Activated naive CD4-positive, alpha-beta T cell treated with anti-CD3 and anti-CD28 coated beads, Interleukin-2, amount 50 U/mL, for 72 hours (primary cell): Measurements from ENCODE around the gene OTOF. TPM values are rescaled to one million over a fixed set of nuclear protein-coding genes. Genes with fewer than 3 reads are reported as not detected.
"Not testable (repeated sequence)": the region's sequence is repeated elsewhere in the genome, so short reads cannot be mapped to it uniquely, and the experiment has no call there.

ENCODE experiments used
- ATAC-seq, 2 donors: fragments of 150-1000 bp; cut with Tn5 transposase; 2 replicates each; pipeline ENCODE4 v1.10.0; 2021; ENCODE audit warnings: mild to moderate bottlenecking in 2 of 2, moderate library complexity in 2 of 2
- DNase-seq, 2 donors: peaks; one replicate each; pipeline ENCODE4 v3.0.0; 2021 to 2022; ENCODE audit warnings: low spot score in 2 of 2
- H3K27ac Mint-ChIP-seq, 2 donors: one replicate each; pipeline ENCODE4 v1.8.0; 2022; ENCODE audit warnings: mild to moderate bottlenecking in 2 of 2, mixed read lengths in 2 of 2
- H3K36me3 Mint-ChIP-seq, 2 donors: one replicate each; pipeline ENCODE4 v1.8.0; 2022; ENCODE audit warnings: mixed read lengths in 2 of 2
- H3K9me3 Mint-ChIP-seq, 2 donors: one replicate each; pipeline ENCODE4 v1.8.0; 2022; ENCODE audit warnings: mixed read lengths in 2 of 2
- total RNA-seq, 2 donors: library from RNA; stranded (reverse); gene quantifications; one replicate each; pipeline ENCODE4 v1.2.3, GENCODE V29; 2022

OTOF gene
- total RNA-seq, 2 donors from 2014 or later = 0.16 to 2.7 TPM

DNA sequence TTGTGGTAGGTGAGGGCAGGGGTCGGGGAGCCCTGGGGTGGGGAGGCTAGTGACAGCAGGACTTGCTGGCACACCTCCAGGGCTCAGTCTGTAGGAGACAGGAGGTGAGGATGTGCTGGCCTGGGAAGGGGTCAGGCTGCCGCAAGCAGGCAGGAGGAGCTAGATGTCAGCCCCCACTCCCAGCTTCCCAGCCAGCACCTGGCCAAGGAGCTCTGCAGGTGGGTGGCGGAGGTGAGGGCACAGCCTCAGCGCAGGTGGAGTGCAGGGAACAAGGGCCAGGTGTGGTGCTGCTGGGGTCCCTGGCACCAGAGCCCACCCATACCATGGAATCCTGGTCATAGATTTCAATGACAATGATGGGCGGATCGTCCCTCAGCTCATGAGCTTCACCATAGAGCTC is 2.9 kb downstream of the OTOF start:
- DNase-seq (no peak), ATAC-seq (no peak)
- peaks cover 0 to 6% of the 10 kb centered on the region in 2 donors for H3K9me3 Mint-ChIP-seq
- no peak overlapping the region for H3K27ac Mint-ChIP-seq
- H3K36me3 Mint-ChIP-seq = no peaks in the 10 kb centered on the region

DNA sequence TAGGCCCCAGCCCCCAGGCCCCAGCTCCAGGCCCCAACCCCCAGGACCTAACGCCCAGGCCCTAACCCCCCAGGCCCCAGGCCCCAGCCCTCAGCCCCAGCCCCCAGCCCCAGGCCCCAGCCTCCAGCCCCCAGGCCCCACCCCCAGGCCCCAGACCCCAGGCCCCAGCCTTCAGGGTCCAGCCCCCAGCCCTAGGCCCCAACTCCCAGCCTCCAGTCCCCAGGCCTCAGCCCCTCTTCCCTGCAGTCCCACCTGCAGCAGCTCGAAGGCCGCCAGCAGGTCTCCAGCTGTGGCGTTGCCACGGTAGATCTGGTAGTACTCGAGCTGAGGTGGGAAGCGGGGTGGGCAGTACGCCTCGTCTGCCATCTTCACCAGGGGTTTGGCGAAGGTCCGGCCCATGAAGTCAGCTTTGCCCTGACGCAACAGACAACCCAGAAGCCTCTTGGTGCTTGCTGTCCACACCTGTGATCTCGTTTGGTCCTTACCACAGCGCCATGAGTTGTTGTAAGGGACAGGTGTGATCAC is 3.6 kb downstream of the OTOF start:
- H3K36me3 Mint-ChIP-seq = no peaks in the 10 kb centered on the region
- peaks cover 0 to 6% of the 10 kb centered on the region in 2 donors for H3K9me3 Mint-ChIP-seq
- H3K27ac Mint-ChIP-seq = no peak overlapping the region
- ATAC-seq (no peak), DNase-seq (no peak)

DNA sequence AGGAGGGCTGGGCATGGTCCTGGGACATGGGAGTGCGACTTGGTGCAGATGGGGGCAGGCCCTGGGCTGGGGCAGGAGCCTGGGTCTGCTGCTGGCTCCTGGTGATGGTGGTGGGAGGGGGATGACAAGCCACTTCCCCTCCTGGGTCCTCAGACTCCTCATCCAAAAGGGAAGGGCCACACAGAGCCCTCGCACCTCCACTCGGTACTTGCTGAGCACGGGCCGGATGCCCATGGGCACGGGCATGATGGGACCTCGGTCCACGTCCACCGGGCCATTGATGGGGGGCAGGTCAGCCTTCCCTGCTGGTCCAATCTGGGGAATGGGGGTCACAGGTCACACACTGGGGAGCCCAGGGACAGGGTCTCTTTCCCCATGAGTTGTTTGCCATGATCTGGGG is 4.1 kb downstream of the OTOF start:
- H3K36me3 Mint-ChIP-seq = no peaks in the 10 kb centered on the region
- ATAC-seq (no peak), DNase-seq (no peak)
- H3K9me3 Mint-ChIP-seq = peaks cover 0 to 6% of the 10 kb centered on the region in 2 donors
- no peak overlapping the region for H3K27ac Mint-ChIP-seq

GRCh38 chr2:26472821-26473655 is 4.9 kb downstream of the OTOF start:
- no peaks in the 10 kb centered on the region for H3K36me3 Mint-ChIP-seq
- no peak for ATAC-seq
- peaks cover 0 to 6% of the 10 kb centered on the region in 2 donors for H3K9me3 Mint-ChIP-seq
- no peak overlapping the region for H3K27ac Mint-ChIP-seq
- DNase-seq = no peak

DNA sequence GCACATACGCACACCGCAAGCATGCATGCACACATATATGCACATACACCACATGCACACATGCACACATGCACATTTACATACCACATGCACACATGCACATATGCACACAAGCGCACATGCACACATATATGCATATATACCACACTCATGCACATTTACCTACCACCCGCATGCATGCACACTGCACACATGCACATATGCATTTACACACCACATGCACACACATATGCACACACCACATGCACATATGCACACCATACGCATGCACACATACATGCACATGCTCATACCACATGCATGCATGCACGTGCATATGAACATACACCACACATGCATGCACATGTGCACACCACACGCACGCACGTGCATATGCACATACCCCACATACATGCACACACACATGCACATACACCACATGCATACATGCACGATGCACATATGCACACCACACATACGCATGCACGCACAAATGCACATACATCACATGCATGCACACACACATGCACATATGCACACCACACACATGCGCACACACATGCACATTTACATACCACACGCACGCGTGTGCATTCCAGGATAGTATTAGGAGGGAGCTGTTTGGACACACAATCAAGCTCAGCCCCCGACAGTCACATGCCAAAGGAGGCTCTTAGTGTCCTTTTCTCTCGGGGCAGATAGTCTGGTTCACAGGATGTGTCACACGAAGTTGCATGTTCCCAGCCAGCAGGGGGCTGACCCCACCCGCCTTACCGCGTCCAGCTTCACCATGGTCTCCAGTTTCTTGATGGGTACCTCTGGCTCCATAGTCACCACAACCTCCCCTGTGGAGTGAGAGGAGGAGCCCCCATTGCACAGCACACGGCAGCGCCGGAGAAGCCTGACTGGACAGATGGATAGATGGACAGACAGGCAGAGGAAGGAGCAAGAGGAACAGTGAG is 5.9 kb downstream of the OTOF start:
- no peak for ATAC-seq
- peaks cover 0 to 6% of the 10 kb centered on the region in 2 donors for H3K9me3 Mint-ChIP-seq
- H3K27ac Mint-ChIP-seq = no peak overlapping the region
- H3K36me3 Mint-ChIP-seq = no peaks in the 10 kb centered on the region
- no peak for DNase-seq

GRCh38 chr2:26471289-26471688 is 6.6 kb downstream of the OTOF start:
- H3K9me3 Mint-ChIP-seq = peaks cover 0 to 6% of the 10 kb centered on the region in 2 donors
- H3K36me3 Mint-ChIP-seq = no peaks in the 10 kb centered on the region
- ATAC-seq (no peak), DNase-seq (no peak)
- H3K27ac Mint-ChIP-seq = no peak overlapping the region

DNA sequence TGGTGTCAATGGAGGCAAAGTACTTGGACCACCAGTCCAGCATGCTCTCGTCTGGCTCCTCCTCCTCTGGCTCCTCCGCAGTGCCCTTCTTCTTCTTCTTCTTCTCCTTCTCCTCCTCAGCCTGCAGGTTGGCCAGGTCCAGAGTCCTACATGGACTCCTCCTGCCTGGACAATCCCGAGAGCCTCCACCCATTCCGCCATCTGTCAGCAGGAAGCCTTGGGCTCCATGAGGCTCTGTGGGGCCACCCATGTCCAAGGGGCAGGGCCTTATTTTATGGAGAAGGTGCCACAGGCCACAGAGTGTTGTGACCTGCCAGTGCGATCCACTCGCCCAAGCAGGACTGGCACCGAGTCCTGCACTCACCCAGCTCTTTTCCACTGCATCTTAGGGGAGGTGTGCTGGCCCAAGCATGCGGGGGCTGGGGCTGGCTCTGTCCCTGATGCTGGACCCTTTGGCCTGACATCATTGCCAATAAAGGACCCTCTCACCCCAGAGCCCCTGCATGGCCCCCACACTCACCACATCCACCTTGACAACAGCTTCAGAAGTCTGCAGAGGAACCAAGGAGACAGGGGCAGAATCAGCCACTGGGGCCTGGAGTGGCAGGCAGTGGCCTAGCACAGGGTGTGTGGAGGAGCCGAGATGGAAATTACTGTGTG is 7.2 kb downstream of the OTOF start:
- ATAC-seq = no peak
- DNase-seq = no peak
- peak overlapping the region in 1 of 2 donors; percentile 17 for H3K27ac Mint-ChIP-seq
- no peaks in the 10 kb centered on the region for H3K36me3 Mint-ChIP-seq
- peaks cover 0 to 6% of the 10 kb centered on the region in 2 donors for H3K9me3 Mint-ChIP-seq

- H3K27ac Mint-ChIP-seq = no peak overlapping the region
- no peak for ATAC-seq
- H3K36me3 Mint-ChIP-seq = no peaks in the 10 kb centered on the region
- no peak for DNase-seq
- H3K9me3 Mint-ChIP-seq = peaks cover 0 to 6% of the 10 kb centered on the region in 2 donors
These were observed 8.0 kb downstream of the OTOF start for GRCh38 chr2:26469955-26470354.

GRCh38 chr2:26469092-26469710 is 8.7 kb downstream of the OTOF start:
- Mint-ChIP-seq H3K36me3 (no peaks in the 10 kb centered on the region), H3K9me3 (peaks cover 0 to 6% of the 10 kb centered on the region in 2 donors), H3K27ac (no peak overlapping the region)
- DNase-seq = peak; percentile 66 to 79
- ATAC-seq = peak; percentile 59 to 64

DNA sequence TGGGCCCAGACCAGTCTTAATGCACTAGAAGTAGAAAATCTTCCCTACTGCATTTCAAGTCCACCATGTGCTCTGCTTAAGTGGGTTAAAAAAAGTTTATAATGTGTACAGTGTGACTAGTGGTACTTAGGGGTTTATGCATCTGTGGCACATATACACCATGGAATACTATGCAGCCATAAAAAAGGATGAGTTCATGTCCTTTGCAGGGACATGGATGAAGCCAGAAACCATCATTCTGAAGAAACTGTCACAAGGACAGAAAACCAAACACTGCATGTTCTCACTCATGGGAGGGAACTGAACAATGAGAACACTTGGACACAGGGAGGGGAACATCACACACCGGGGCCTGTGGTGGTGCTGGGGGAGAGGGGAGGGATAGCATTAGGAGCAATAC is 9.4 kb downstream of the OTOF start:
- H3K9me3 Mint-ChIP-seq, H3K36me3 Mint-ChIP-seq, ATAC-seq, DNase-seq: not testable (repeated sequence)
- peak overlapping the region in 1 of 2 donors; percentile 24 for H3K27ac Mint-ChIP-seq

DNA sequence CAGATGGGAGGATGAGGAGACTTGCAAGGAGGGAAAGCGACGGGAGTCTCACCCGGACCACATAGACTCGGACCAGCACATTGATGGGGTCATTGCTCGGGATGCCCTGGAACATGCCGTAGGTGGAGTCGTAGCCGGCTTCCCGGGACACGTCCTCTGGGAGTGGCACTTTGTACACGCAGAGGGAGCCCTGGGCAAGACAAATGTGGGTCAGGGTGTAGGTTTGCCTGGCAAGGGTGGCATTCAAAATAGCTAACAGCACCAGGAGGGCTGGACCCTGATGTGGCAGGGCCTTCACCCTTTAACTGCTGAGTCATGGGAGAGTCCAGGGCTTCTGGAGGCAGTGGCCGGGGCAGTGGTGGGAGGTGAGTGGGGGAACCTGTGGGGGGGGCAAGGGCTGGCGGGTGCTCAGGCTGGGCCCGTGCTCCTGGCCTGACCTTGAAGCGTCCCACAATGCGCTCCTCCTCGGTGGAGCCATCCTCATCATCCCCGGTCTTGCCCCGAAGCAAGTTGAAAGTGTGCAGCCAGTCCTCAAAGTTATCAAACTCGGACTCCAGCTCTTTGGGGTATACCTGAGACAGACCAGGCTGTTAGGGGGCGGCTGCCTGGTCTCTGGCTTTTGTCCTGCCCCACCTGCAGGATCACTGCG is 11.1 kb downstream of the OTOF start:
- H3K27ac Mint-ChIP-seq = no peak overlapping the region
- H3K36me3 Mint-ChIP-seq = no peaks in the 10 kb centered on the region
- no peak for DNase-seq
- ATAC-seq = no peak
- peaks cover 0 to 2% of the 10 kb centered on the region in 2 donors for H3K9me3 Mint-ChIP-seq

DNA sequence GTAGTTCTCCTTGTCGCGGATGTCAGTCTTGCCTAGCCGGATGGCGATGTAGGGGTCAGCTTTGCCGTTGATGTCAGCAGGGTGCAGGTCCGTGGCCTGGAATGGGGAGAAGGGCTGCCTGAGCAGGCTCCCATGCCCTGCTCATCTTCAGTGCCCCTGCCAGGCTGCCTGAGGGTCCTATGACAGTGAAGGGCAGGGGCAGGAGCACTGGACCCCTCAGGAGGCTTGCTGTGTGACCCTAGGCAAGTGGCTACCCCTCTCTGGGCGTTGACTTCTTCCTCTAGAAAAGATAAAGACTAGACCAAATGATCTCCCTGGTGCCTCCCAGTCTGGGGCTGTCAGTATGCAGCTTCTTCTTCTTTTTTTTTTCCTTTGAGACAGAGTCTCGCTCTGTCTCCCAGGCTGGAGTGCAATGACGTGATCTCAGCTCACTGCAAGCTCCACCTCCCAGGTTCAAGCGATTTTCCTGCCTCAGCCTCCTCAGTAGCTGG is 11.9 kb downstream of the OTOF start:
- ATAC-seq = no peak

DNA sequence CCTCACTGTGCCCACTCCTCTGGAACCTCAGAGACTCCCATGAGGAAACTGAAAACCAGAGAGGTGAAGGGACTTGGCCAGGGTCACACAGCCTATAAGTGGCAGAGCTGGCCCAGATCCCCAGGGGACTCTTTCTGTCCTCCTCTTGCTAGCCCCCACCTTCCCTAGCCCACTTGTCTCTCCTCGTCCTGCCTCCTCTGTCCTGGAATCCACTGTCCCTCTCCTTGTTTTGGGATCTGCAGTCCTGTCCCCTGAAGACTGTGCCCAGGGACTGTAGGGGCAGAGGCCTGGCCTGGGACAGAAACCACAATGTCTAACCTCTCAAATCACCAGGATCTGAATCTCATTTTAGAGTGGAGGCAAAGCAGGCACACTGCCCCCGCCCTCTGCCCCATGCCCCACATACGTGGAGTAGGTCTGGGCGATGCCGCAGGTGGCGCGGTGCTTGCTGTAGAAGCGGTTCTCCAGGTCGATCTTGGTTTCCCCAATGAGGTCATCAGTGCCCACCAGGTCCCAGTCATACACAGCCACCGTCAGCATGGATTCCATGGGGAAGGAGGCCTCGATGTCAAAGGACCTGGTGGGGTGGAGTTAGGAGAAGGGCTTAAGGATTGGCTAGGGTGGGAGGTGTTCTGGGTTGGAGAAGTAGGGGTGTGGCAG is 12.5 kb downstream of the OTOF start:
- no peak overlapping the region for H3K27ac Mint-ChIP-seq
- no peaks in the 10 kb centered on the region for H3K36me3 Mint-ChIP-seq
- no peak for ATAC-seq
- DNase-seq = no peak
- H3K9me3 Mint-ChIP-seq = no peaks in the 10 kb centered on the region

More for the DNA sequence above, 11.9 kb downstream of the OTOF start:
- DNase-seq = no peak
- H3K9me3 Mint-ChIP-seq = no peaks in the 10 kb centered on the region
- no peak overlapping the region for H3K27ac Mint-ChIP-seq
- H3K36me3 Mint-ChIP-seq = no peaks in the 10 kb centered on the region

DNA sequence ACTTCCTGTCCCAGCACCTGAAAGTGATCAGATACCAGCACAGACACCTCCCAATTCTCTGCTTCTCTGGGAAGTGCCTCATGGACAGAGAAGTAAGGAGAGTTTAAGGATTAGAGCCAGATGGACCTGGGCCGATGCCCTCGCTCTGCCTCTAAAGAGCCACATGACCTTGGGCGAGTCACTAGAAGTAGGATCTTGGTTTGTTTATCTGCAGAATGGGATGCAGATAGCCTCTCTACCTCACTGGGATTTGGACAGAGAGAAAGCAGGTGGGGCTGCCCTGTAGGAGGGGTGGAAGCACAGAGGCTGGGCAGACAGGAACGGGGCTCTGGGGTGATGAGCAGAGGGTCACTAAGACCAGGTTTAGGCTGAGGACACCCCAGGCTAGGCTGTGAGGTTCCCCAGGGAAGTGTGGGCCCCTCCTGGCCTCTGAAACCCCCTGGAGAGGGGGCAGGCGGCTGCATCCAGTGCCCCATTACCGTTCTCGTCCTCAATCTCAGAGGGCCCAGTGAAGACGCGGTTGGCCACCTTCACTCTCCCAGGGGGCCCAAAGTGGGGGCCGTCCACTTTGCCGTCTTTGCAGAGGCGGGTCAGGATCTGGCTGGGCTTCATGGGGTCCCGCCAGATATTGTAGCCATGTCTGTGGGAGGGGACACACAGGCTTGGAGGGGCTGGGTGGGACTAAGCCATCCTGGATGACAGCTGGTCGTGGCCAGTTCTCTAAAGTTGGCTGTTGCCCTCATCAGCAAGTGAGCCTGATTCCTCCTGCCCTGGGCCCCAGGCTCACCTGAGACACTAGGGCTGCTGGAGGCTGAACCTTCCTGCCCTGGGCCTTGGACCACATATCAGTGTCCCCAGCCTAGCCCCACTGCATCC is 13.3 kb downstream of the OTOF start:
- no peaks in the 10 kb centered on the region for H3K9me3 Mint-ChIP-seq
- no peaks in the 10 kb centered on the region for H3K36me3 Mint-ChIP-seq
- no peak for DNase-seq
- ATAC-seq = no peak
- no peak overlapping the region for H3K27ac Mint-ChIP-seq
